Uterus (tissue), 2 donors: Measurements from ENCODE around the gene KLHL40.

Experiments used
- POLR2A ChIP-seq, 2 donors: fragments of 450-650 bp; IDR thresholded peaks; one replicate each; pipeline ENCODE4 v1.6.1; 2016; ENCODE audit warnings: antibody characterized with exemption in 2 of 2, mild to moderate bottlenecking in 1 of 2, moderate library complexity in 1 of 2
- TF ChIP-seq, protein P1 (sequence below), 4 experiments: fragments of 200-600 bp in 2 of 4; fragments of 450-650 bp in 2 of 4; sonication (generic) in 2 of 4; IDR thresholded peaks; one replicate each; pipeline ENCODE4 v1.5.1; 2016 to 2019; ENCODE audit warnings: antibody characterized with exemption in 4 of 4, mild to moderate bottlenecking in 2 of 4, moderate library complexity in 1 of 4

DNA sequence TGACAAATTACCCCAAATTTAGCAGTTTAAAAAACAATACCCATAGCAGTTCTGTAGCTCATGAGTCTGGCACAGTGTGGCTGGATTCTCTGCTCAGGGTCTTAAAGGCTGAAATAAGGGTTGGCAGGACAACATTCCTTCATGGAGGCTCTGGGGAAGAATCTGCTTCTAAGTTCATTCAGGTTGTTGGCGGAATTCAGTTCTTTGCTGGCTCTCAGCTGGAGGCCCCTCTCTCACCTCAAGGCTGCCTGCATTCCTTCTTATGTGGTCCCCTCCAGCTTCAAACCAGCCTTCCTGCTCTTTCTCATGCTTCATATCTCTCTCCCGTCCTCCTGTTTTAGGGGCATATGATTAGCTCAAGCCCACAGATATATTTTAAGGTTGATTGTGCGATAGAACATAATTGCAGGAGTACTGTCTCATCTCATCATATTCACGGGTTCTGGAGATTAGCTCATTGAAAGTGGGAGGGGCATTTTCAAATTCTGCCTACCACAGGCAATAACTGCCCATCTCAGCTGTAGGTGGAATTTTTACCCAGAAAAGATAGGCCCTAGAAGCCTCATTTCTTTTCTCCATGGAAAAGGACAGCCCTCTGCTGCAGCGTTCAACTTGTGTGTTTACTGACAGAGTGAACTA is 37.4 kb upstream of the KLHL40 start:
- no peak for TF ChIP-seq POLR2A (IDR thresholded peaks at IDR 0.05)
- TF ChIP-seq, protein P1, sequence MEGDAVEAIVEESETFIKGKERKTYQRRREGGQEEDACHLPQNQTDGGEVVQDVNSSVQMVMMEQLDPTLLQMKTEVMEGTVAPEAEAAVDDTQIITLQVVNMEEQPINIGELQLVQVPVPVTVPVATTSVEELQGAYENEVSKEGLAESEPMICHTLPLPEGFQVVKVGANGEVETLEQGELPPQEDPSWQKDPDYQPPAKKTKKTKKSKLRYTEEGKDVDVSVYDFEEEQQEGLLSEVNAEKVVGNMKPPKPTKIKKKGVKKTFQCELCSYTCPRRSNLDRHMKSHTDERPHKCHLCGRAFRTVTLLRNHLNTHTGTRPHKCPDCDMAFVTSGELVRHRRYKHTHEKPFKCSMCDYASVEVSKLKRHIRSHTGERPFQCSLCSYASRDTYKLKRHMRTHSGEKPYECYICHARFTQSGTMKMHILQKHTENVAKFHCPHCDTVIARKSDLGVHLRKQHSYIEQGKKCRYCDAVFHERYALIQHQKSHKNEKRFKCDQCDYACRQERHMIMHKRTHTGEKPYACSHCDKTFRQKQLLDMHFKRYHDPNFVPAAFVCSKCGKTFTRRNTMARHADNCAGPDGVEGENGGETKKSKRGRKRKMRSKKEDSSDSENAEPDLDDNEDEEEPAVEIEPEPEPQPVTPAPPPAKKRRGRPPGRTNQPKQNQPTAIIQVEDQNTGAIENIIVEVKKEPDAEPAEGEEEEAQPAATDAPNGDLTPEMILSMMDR (IDR thresholded peaks at IDR 0.05) = no peak
